CD4-positive, alpha-beta T cell (primary cell): Measurements from ENCODE around the gene LIN7B. TPM values are rescaled to one million over a fixed set of nuclear protein-coding genes. Genes with fewer than 3 reads are reported as not detected.

ENCODE experiments used
- ATAC-seq: fragments of 200-7000 bp; cut with Tn5 transposase; one replicate; pipeline ENCODE4 v1.10.0; 2022; ENCODE audit warnings: mild to moderate bottlenecking; ENCODE audit not compliant: poor library complexity
- CTCF ChIA-PET: fragments of 350-600 bp; sonication (Branson Sonifier 250); formaldehyde crosslinking; loops from one replicate; lab custom pipeline; 2021; ENCODE audit warnings: antibody characterized with exemption, inconsistent platforms; lab: Charles Lee
- POLR2A ChIA-PET: fragments of 350-600 bp; sonication (Branson Sonifier 250); formaldehyde crosslinking; loops from one replicate; lab custom pipeline; 2021; ENCODE audit warnings: antibody characterized with exemption, inconsistent platforms; lab: Charles Lee
- DNase-seq, 14 experiments: peaks; one replicate each; pipeline ENCODE4 v3.0.0-alpha.2; 2013 to 2020; ENCODE audit warnings: mixed read lengths in 2 of 14
- H3K27ac ChIP-seq, 2 donors: one replicate each; pipeline versions ENCODE4 v1.5.1 to v1.7.0; 2013; ENCODE audit warnings: low read length in 2 of 2, low read depth in 1 of 2, mild to moderate bottlenecking in 1 of 2
- H3K27me3 ChIP-seq, 2 experiments: 1 replicate in 1 of 2; 2 replicates in 1 of 2; pipeline versions ENCODE4 v1.6.1 to v1.7.0; 2013; ENCODE audit warnings: low read length in 2 of 2, control low read depth in 1 of 2, mild to moderate bottlenecking in 1 of 2, moderate library complexity in 1 of 2; ENCODE audit not compliant: insufficient read depth in 2 of 2, control insufficient read depth in 1 of 2
- H3K36me3 ChIP-seq: one replicate; pipeline ENCODE4 v1.6.1; 2013; ENCODE audit warnings: low read length, control low read depth; ENCODE audit not compliant: insufficient read depth
- H3K4me1 ChIP-seq: one replicate; pipeline ENCODE4 v1.6.1; 2013; ENCODE audit warnings: low read length, control low read depth; ENCODE audit not compliant: insufficient read depth
- H3K4me3 ChIP-seq: one replicate; pipeline ENCODE4 v1.5.1; 2013; ENCODE audit warnings: mild to moderate bottlenecking, low read length, moderate library complexity
- H3K9me3 ChIP-seq, 2 experiments: 1 replicate in 1 of 2; 2 replicates in 1 of 2; pipeline versions ENCODE4 v1.6.1 to v1.7.0; 2013; ENCODE audit warnings: low read length in 2 of 2, mild to moderate bottlenecking in 2 of 2, control low read depth in 1 of 2, moderate library complexity in 1 of 2; ENCODE audit not compliant: control insufficient read depth in 1 of 2, insufficient read depth in 1 of 2
- H3K27ac Mint-ChIP-seq: one replicate; pipeline ENCODE4 v1.8.0; 2020; ENCODE audit warnings: mixed read lengths
- H3K27me3 Mint-ChIP-seq: one replicate; pipeline ENCODE4 v1.8.0; 2021; ENCODE audit warnings: mixed read lengths
- H3K36me3 Mint-ChIP-seq: one replicate; pipeline ENCODE4 v1.8.0; 2021; ENCODE audit warnings: low read depth, mixed read lengths
- H3K4me1 Mint-ChIP-seq: one replicate; pipeline ENCODE4 v1.8.0; 2021; ENCODE audit warnings: low read depth, mixed read lengths
- H3K4me3 Mint-ChIP-seq: one replicate; pipeline ENCODE4 v1.8.0; 2020; ENCODE audit warnings: mild to moderate bottlenecking, mixed read lengths
- H3K9me3 Mint-ChIP-seq: one replicate; pipeline ENCODE4 v1.8.0; 2020; ENCODE audit warnings: mixed read lengths
- CTCF ChIP-seq: fragments of 200-600 bp; IDR thresholded peaks from one replicate; pipeline ENCODE4 v1.8.0; 2022; ENCODE audit warnings: antibody characterized with exemption, mild to moderate bottlenecking
- intact Hi-C, 2 experiments: fragments of 100-400 bp; cut with DNase I in 1 of 2; cut with micrococcal nuclease in 1 of 2; formaldehyde crosslinking; loops; one replicate each; pipeline versions ENCODE4 v1.15.1 to v1.9.0; 2023 to 2025; cut with DNase I, micrococcal nuclease
- total RNA-seq, 174 experiments: library from RNA in 2 of 174; stranded (reverse) in 2 of 174; gene quantifications; one replicate each; pipeline ENCODE4 v1.2.3 and lab custom pipeline; 2021 to 2026

The LIN7B gene
- total RNA-seq, 2 experiments from 2014 or later: 6.4 to 6.6 TPM

DNA sequence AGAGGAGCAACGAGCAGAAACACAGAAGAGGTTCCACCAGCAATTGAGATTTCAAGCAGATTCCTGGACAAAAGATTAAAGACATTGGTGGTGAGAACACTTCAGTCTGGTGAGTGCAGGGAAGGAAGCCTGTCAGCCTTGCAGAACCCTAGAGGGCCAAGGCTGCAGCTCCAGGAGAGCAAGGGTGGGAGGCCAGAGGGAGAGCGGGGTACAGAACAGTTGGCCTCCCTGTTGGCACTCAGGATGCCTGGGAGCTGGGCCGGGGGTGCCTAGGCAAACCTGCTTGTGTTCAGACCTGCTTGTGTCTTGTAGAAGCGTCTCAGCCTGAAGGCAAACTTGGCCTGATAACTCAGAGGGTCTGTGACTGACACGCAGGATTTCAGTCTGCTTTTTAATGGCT is 5.1 kb upstream of the LIN7B start:
- H3K9me3 Mint-ChIP-seq: no peaks in the 10 kb centered on the region
- Histone ChIP-seq H3K4me1 (peaks cover 13% of the 10 kb centered on the region), H3K9me3 (no peaks in the 10 kb centered on the region), H3K4me3 (no peak overlapping the region), H3K27me3 (no peaks in the 10 kb centered on the region), H3K36me3 (peaks cover 46% of the 10 kb centered on the region), H3K27ac (no peak overlapping the region)
- no peak for TF ChIP-seq CTCF
- intact Hi-C loops: no loop called here
- H3K4me3 Mint-ChIP-seq: no peak overlapping the region
- H3K4me1 Mint-ChIP-seq: peaks cover 10% of the 10 kb centered on the region
- CTCF ChIA-PET: interaction anchor here (1.3 kb wide), 1 partner anchor 11 kb away, joined by 7 read pairs; no protein-coding TSS in a partner anchor
- DNase-seq (no peak), ATAC-seq (no peak)
- H3K27me3 Mint-ChIP-seq: no peaks in the 10 kb centered on the region
- peaks cover 52% of the 10 kb centered on the region for H3K36me3 Mint-ChIP-seq
- H3K27ac Mint-ChIP-seq: no peak overlapping the region
- POLR2A ChIA-PET: no interaction called here

DNA sequence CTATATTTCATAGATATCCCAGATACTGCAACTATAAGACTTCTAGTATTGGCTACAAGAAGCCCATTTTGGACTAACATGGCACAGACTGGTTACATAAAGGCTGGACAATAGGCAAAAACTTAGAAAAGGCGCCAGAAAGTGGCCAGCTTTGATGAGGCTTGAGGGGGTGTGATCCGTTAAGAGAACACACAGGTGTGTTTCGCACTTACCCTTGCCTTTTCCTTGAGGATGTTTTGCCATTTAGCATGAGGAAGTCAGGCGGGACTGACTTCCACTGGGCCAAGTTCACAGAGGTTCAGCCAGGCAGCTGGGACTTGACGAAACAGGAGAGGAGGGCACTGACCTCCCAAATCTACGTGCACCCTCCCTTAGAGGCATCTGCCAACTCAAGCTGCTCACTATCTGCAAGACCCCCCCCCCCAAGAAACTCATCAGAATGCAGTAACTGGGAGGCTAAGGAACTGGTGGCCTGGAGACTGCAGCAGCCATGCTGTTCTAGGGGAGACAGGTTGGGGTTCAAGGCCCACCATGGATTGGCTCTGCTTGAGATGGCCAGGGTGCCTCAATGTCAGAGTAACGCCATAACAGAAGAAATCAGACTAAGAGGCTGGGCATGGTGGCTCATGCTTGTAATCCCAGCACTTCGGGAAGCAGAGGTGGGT is 4.5 kb upstream of the LIN7B start:
- no peak overlapping the region for H3K27ac ChIP-seq
- ATAC-seq (no peak), DNase-seq (no peak)
- peaks cover 41% of the 10 kb centered on the region for H3K36me3 ChIP-seq
- H3K4me1 ChIP-seq: peaks cover 15% of the 10 kb centered on the region
- H3K27me3 Mint-ChIP-seq: no peaks in the 10 kb centered on the region
- no peak overlapping the region for H3K4me3 ChIP-seq
- peaks cover 11% of the 10 kb centered on the region for H3K4me1 Mint-ChIP-seq
- no peaks in the 10 kb centered on the region for H3K9me3 Mint-ChIP-seq
- ChIA-PET POLR2A (no interaction called here), CTCF (interaction anchor here (0.9 to 1.3 kb wide), 2 partner anchors 12 kb away, joined by 3 to 7 read pairs; no protein-coding TSS in a partner anchor)
- no peaks in the 10 kb centered on the region for H3K27me3 ChIP-seq
- H3K4me3 Mint-ChIP-seq: no peak overlapping the region
- no peak for TF ChIP-seq CTCF
- H3K9me3 ChIP-seq: no peaks in the 10 kb centered on the region
- intact Hi-C loops: loop anchor here in 1 of 2 experiments (5.0 to 10.0 kb wide), 2 partner anchors 38 to 635 kb away; no protein-coding TSS in a partner anchor
- no peak overlapping the region for H3K27ac Mint-ChIP-seq
- peaks cover 47% of the 10 kb centered on the region for H3K36me3 Mint-ChIP-seq

GRCh38 chr19:49110567-49110966 is 3.6 kb upstream of the LIN7B start:
- H3K4me3 ChIP-seq: no peak overlapping the region
- H3K4me1 ChIP-seq: peaks cover 21% of the 10 kb centered on the region
- DNase-seq (no peak), ATAC-seq (no peak)
- no peak overlapping the region for H3K27ac Mint-ChIP-seq
- peak overlapping the region; percentile 65 for H3K4me3 Mint-ChIP-seq
- intact Hi-C loops: loop anchor here in 1 of 2 experiments (5.0 to 10.0 kb wide), 2 partner anchors 37 to 636 kb away; no protein-coding TSS in a partner anchor
- H3K4me1 Mint-ChIP-seq: peaks cover 16% of the 10 kb centered on the region
- no peaks in the 10 kb centered on the region for H3K27me3 ChIP-seq
- ChIA-PET POLR2A (no interaction called here), CTCF (interaction anchor here (0.9 kb wide), 1 partner anchor 13 kb away, joined by 3 read pairs; no protein-coding TSS in a partner anchor)
- H3K27me3 Mint-ChIP-seq: no peaks in the 10 kb centered on the region
- no peak overlapping the region for H3K27ac ChIP-seq
- TF ChIP-seq CTCF: no peak
- H3K9me3 ChIP-seq: no peaks in the 10 kb centered on the region
- H3K9me3 Mint-ChIP-seq: no peaks in the 10 kb centered on the region
- peaks cover 34% of the 10 kb centered on the region for H3K36me3 ChIP-seq
- H3K36me3 Mint-ChIP-seq: peaks cover 39% of the 10 kb centered on the region
